Measurements from ENCODE around the gene SLCO1B3.

The SLCO1B3 gene

DNA sequence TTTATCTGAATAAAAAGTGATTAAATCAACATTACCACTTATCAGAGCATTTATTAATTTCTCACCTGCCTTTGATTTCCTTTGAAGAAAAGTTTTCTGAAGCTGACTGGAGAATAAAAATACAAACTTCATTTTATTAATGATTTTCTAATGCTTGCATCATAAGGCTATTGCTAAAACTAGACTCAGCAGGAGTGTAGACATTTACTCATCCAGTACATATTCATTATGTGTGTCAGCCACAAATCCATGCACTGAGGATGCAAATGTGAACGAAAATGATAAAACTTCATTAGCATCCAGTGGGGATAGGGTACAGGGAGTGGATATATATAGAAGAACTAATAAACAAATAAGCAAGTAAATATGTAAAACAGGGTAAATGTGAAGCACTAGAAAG lies 74.6 kb downstream of the SLCO1B3 start:
- no peak for DNase-seq

DNA sequence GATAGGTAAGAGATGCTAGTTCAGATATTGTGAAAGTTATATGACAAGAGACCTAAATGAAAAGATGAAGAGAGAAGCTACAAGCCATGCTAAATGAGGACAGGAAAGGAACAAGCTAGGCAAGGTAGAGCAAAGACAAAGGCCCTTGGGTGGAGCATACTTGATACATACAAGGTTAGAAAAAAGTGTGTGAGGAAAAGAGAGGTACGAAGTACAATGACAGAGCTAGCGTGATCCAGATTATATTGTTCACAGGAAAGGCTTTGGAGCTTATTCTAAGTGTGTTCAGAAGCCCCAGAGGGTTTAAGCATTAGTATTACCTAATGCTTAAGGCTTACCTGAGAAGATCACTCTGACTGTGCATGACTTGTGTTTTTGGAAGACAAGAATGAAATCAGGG lies 75.0 kb downstream of the SLCO1B3 start:
- DNase-seq, result no peak

DNA sequence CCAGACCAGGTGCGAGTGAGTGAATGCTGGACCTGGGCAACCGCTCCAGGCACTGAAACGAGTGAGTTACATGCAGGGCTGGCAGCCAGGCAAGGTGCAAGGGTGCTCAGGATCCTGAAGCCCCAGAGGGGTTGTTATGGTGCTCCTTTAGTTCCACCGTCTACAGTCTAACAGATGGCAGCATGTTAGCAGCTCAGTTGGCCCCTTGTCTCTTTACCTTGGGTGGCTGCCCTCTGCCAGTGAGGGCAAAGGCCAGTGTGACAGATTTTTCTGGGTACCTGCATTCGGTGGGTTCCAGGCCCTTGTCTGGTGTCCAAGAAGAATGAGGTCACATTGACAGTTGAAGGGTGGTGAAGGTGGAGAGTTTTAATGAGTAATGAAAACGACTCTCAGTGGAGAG lies 106.8 kb downstream of the SLCO1B3 start:
- DNase-seq, result no peak

DNA sequence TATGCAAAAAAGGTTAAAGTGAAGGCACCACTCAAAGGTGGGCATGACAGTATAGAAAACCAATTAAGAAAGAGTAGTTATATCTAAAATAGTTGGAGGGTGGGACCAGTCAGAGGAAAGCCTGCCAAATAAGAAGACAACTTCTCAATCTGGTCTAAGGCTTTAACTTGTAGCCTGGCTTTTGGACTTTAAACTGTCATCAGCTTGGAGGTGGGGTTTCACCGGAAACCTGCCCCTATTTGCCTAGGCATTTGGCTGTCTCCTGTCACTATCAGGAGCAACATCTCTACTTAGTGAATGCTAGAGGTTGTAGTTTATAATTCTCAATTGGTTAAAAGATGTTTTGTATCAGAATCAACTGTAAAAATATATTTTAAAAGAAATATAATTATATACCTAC lies 107.3 kb downstream of the SLCO1B3 start:
- DNase-seq, result no peak

DNA sequence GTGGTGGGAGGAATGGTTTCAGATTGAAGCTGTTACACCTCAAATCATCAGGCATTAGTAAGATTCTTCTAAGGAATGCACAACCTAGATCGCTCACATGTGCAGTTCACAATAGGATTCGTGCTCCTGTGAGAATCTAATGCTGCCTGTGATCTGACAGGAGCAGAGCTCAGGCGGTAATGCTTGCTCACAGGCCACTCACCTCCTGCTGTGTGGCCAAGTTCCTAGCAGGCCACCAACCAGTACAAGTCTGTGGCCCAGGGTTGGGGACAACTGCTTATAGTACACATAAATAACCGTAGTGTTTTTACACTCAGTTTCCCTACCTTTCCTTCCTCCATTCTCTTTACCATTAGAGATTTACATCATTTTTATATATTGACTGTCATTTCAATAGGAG lies 121.4 kb downstream of the SLCO1B3 start:
- no peak for DNase-seq

DNA sequence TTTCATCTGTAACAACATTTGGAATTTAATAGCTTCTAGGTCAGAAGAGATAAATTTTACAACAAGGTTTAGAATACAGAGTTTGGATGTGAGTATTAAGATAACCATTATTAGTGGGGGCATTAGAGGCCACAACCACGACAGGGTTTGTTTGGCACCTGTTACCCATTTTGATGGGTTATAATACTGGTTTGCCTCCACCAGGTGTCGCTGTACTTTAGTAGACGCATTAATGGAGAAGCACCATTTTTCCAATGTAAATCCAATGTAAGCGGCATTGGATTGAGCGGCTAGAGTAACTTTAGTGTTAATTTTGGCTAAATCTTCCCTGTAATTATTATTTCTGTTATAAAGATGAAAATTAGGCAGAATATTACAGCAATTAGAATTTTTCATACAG lies 136.2 kb downstream of the SLCO1B3 start:
- DNase-seq, result no peak

DNA sequence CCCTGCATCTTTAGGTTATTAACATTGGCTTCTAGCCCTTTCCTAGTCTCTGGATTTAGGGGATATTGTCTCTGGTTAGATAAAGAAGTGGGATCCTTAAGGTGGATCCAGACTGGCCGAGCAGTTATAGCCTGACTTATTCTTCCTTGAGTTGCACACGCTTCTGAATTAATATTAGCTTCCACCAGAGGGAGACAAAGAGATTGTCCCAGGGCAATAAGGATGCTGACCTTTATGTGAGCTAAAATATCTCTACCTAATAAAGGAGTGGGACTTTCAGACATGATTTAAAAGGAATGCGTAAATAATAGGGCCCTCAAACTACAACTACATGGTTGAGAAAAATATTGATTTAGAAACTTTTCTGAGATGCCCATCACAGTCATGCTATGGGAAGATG lies 139.7 kb downstream of the SLCO1B3 start:
- no peak for DNase-seq

DNA sequence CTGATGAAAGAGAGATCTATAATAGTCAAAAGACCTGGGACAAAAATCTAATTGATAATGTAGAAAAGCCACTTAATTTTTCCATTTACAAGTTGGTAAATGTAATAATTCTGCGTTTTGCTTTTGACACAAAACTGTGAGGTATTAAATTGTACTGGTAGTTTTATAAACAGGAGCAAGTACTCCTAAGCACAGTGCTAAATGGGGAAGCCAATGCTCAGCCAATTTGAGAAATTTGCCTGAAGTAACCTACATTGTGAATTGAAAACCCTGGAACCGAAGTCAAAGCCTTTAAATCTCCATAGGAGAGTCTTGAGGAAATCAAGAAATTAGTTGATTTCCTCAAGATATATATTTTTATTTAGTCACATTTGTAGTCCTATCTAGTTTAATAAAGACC lies 152.8 kb downstream of the SLCO1B3 start:
- DNase-seq, result no peak

DNA sequence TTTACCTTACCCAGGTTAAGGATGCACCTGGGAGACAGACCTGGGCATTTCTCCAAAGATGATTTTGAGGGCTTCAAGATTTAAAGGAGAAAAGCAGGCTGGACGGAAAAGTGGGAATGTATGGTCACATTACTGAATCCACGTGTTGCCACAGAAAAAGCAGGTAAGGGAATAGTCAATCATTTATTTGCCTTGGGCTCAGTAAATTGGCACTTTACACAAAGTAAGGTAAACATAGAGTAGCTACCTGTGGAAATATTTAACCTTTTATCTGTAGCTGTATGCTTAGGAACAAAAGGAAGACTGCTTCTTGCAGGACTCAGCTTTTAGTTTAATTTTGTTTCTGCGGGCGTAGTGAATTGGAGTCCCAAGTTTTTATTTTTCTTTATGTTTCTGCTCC lies 153.3 kb downstream of the SLCO1B3 start:
- DNase-seq, result no peak

All from activated T-cell treated with anti-CD3 and anti-CD28 coated beads, Interleukin-2, amount 50 U/mL, for 1 hour (primary cell).